OCI-LY1 (cell line): Measurements from ENCODE around the gene RASL10B.

Experiments
- H2AFZ ChIP-seq: fragments of 200-600 bp; sonication (generic), shearing (Covaris generic); 2 replicates; pipeline ENCODE4 v1.6.0; 2014; ENCODE audit warnings: antibody characterized with exemption, mild to moderate bottlenecking, low read length
- H3F3A ChIP-seq: fragments of 200-600 bp; sonication (generic), shearing (Covaris generic); 2 replicates; pipeline ENCODE4 v1.6.0; 2014; ENCODE audit warnings: mild to moderate bottlenecking, antibody characterized with exemption, low read length, moderate library complexity; ENCODE audit not compliant: insufficient read depth
- H3K27ac ChIP-seq: fragments of 200-600 bp; sonication (generic); 2 replicates; pipeline ENCODE4 v1.5.1; 2014; ENCODE audit warnings: low read length, mixed run types, mild to moderate bottlenecking, low read depth; ENCODE audit not compliant: poor library complexity, severe bottlenecking
- H3K27me3 ChIP-seq: fragments of 200-600 bp; sonication (generic); 2 replicates; pipeline ENCODE4 v1.6.0; 2014; ENCODE audit warnings: antibody characterized with exemption, mild to moderate bottlenecking, low read length, moderate library complexity; ENCODE audit not compliant: insufficient read depth
- H3K36me3 ChIP-seq: fragments of 200-600 bp; sonication (generic); 2 replicates; pipeline ENCODE4 v1.6.1; 2014; ENCODE audit warnings: mild to moderate bottlenecking, antibody characterized with exemption, low read length, moderate library complexity, mixed read lengths; ENCODE audit not compliant: insufficient read depth
- H3K4me1 ChIP-seq: fragments of 200-600 bp; sonication (generic); 2 replicates; pipeline ENCODE4 v1.5.1; 2014; ENCODE audit warnings: mild to moderate bottlenecking, low read length, moderate library complexity; ENCODE audit not compliant: insufficient read depth, severe bottlenecking
- H3K4me2 ChIP-seq: fragments of 200-600 bp; sonication (generic), shearing (Covaris generic); 2 replicates; pipeline ENCODE4 v1.6.1; 2014; ENCODE audit warnings: low read length
- H3K4me3 ChIP-seq: fragments of 200-600 bp; sonication (generic); 2 replicates; pipeline ENCODE4 v1.5.1; 2014; ENCODE audit warnings: low read length, low read depth, mild to moderate bottlenecking, mixed read lengths; ENCODE audit not compliant: poor library complexity, severe bottlenecking
- H3K79me2 ChIP-seq: fragments of 200-600 bp; shearing (Covaris generic); 2 replicates; pipeline ENCODE4 v1.6.1; 2016; ENCODE audit warnings: mixed run types, low read length, mixed read lengths; ENCODE audit not compliant: insufficient read depth
- H3K9ac ChIP-seq: fragments of 200-600 bp; sonication (generic), shearing (Covaris generic); 2 replicates; pipeline ENCODE4 v1.6.1; 2014; ENCODE audit warnings: mild to moderate bottlenecking, low read length, mixed read lengths
- H3K9me2 ChIP-seq: fragments of 200-600 bp; sonication (generic), shearing (Covaris generic); 2 replicates; pipeline ENCODE4 v1.6.1; 2014; ENCODE audit warnings: low read depth, mild to moderate bottlenecking, low read length, mixed read lengths
- H3K9me3 ChIP-seq: fragments of 200-600 bp; shearing (Covaris generic); 2 replicates; pipeline ENCODE4 v1.6.1; 2014; ENCODE audit warnings: low read length, mixed read lengths
- H4K20me1 ChIP-seq: fragments of 200-600 bp; sonication (generic), shearing (Covaris generic); 2 replicates; pipeline ENCODE4 v1.6.0; 2016; ENCODE audit warnings: mild to moderate bottlenecking, low read length; ENCODE audit not compliant: insufficient read depth
- EZH2 ChIP-seq: fragments of 200-600 bp; sonication (generic), shearing (Covaris generic); IDR thresholded peaks from 2 replicates; pipeline ENCODE4 v1.8.0; 2017; ENCODE audit warnings: borderline replicate concordance, mixed run types, mild to moderate bottlenecking, antibody characterized with exemption, low read length, moderate library complexity, mixed read lengths
- TF ChIP-seq, protein P1 (sequence below): fragments of 200-600 bp; sonication (generic), shearing (Covaris generic); IDR thresholded peaks from 2 replicates; pipeline ENCODE4 v1.5.1; 2017; ENCODE audit warnings: mild to moderate bottlenecking, antibody characterized with exemption, low read length, moderate library complexity, mixed read lengths

RASL10B gene

DNA sequence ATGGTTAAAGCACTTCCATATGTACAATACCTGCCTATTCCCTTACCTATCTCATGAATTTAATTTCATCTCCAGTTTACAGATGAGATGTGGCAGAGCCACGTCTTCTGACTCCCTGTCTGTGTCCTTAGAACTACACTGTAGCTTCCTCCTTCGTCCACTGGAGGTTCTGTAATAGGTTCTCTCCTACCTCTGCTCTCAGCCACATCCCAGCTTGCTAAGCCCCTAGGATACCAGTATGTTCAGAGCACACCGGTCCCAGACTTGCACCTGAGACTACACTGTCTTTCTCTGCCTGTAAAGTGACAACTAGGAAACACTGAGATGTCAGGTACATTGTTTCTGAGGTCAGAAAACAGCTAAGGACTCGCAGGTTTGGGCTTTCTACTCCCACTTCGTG, 3.8 kb upstream of the RASL10B start:
- H3K4me1 ChIP-seq, result peaks cover 19% of the 10 kb centered on the region
- no peaks in the 10 kb centered on the region for H3F3A ChIP-seq
- TF ChIP-seq, protein P1, sequence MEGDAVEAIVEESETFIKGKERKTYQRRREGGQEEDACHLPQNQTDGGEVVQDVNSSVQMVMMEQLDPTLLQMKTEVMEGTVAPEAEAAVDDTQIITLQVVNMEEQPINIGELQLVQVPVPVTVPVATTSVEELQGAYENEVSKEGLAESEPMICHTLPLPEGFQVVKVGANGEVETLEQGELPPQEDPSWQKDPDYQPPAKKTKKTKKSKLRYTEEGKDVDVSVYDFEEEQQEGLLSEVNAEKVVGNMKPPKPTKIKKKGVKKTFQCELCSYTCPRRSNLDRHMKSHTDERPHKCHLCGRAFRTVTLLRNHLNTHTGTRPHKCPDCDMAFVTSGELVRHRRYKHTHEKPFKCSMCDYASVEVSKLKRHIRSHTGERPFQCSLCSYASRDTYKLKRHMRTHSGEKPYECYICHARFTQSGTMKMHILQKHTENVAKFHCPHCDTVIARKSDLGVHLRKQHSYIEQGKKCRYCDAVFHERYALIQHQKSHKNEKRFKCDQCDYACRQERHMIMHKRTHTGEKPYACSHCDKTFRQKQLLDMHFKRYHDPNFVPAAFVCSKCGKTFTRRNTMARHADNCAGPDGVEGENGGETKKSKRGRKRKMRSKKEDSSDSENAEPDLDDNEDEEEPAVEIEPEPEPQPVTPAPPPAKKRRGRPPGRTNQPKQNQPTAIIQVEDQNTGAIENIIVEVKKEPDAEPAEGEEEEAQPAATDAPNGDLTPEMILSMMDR, result no peak
- no peak for TF ChIP-seq EZH2
- no peaks in the 10 kb centered on the region for H3K9me3 ChIP-seq
- H2AFZ ChIP-seq, result no peak overlapping the region
- no peaks in the 10 kb centered on the region for H3K27me3 ChIP-seq
- H3K4me2 ChIP-seq, result no peak overlapping the region; the same call in 1 of the 2 replicates
- H4K20me1 ChIP-seq, result no peaks in the 10 kb centered on the region
- H3K9me2 ChIP-seq, result no peaks in the 10 kb centered on the region
- H3K79me2 ChIP-seq, result no peaks in the 10 kb centered on the region
- peaks cover 24% of the 10 kb centered on the region; the same call in 1 of the 2 replicates for H3K36me3 ChIP-seq
- H3K27ac ChIP-seq, result no peak overlapping the region
- H3K4me3 ChIP-seq, result no peak overlapping the region
- no peak overlapping the region for H3K9ac ChIP-seq

DNA sequence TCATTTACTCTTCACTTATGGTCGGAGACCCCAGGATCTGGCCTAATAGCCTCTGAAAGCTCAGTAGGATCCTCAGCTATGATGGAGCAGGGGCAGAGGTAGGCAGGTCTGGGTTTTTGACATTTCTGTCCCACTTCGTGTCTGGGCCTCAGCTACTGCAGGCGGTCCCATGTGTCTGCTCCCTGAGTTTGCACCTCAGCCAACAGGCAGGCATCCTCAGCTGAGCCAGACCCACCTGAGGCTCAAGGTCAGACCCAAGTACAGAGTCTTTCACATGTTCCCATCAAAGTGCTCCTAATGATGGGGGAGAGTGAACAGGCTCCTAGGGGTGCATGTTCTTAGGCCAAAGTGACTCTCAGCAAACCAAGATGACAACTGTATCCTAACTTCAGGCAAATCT, 2.9 kb upstream of the RASL10B start:
- Histone ChIP-seq H2AFZ (no peak overlapping the region), H3K27me3 (no peaks in the 10 kb centered on the region; the same call in 1 of the 2 replicates), H3K9ac (no peak overlapping the region), H3K79me2 (no peaks in the 10 kb centered on the region), H3K9me2 (no peaks in the 10 kb centered on the region), H3K36me3 (peaks cover 22% of the 10 kb centered on the region; the same call in 1 of the 2 replicates), H3K4me2 (no peak overlapping the region), H3K27ac (no peak overlapping the region), H3F3A (no peaks in the 10 kb centered on the region), H3K4me1 (peaks cover 19% of the 10 kb centered on the region), H4K20me1 (no peaks in the 10 kb centered on the region), H3K4me3 (no peak overlapping the region), H3K9me3 (no peaks in the 10 kb centered on the region)
- no peak for TF ChIP-seq EZH2
- TF ChIP-seq, protein P1, result no peak

DNA sequence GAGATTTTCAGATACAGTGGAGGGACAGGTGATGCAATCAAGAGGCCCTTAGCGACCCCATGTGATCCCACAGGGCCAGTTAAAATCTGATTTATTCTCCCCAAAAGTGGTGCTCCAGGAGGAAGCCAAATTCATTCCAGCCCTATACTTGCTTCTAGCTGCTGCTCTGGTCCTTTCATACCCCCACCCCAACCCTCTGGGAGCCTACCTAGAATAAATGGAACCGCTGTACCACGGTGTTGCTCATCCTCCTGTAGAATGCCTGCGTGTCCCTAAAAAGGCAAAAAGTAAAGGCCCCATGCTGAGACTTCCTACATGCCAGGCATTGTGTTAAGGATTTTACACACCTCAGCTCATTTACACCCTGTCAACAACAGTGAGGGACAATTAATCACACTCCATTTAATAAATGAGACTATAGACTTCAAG, 2.0 kb upstream of the RASL10B start:
- no peaks in the 10 kb centered on the region for H3K79me2 ChIP-seq
- no peaks in the 10 kb centered on the region for H3K9me2 ChIP-seq
- H3K4me1 ChIP-seq, result peaks cover 19% of the 10 kb centered on the region
- H3K27ac ChIP-seq, result no peak overlapping the region
- TF ChIP-seq, protein P1, result no peak
- no peak for TF ChIP-seq EZH2
- H3F3A ChIP-seq, result no peaks in the 10 kb centered on the region
- H3K36me3 ChIP-seq, result peaks cover 14% of the 10 kb centered on the region; the same call in 1 of the 2 replicates
- H3K27me3 ChIP-seq, result no peaks in the 10 kb centered on the region; the same call in none of the 2 replicates
- no peaks in the 10 kb centered on the region for H3K9me3 ChIP-seq
- no peak overlapping the region for H3K4me2 ChIP-seq
- no peak overlapping the region for H3K4me3 ChIP-seq
- no peak overlapping the region for H2AFZ ChIP-seq
- H3K9ac ChIP-seq, result no peak overlapping the region
- no peaks in the 10 kb centered on the region for H4K20me1 ChIP-seq
